Measurements from ENCODE around the gene RASA2. TPM values are rescaled to one million over a fixed set of nuclear protein-coding genes. Genes with fewer than 3 reads are reported as not detected.

The RASA2 gene
- total RNA-seq, 4 donors from 2014 or later = 1.9 to 10.6 (median 4.5) TPM

GRCh38 chr3:141544697-141545096 is 57.9 kb downstream of the RASA2 start:
- Histone ChIP-seq H3K9me3 (peaks cover 0 to 5% (median 0%) of the 10 kb centered on the region in 3 donors), H3K4me3 (no peak overlapping the region), H3K4me1 (no peaks in the 10 kb centered on the region), H3K27ac (peak overlapping the region in 1 of 4 donors; percentile 13), H3K27me3 (no peaks in the 10 kb centered on the region), H3K36me3 (no peaks in the 10 kb centered on the region)
- peak in 1 of 2 donors; percentile 41 for ATAC-seq
- in situ Hi-C loops (cut with MboI; ENCODE audit: low sequenced_read_pairs in 4 of 4) (no loop called here), intact Hi-C loops (cut with DNase I; ENCODE audit: low total_unique reads) (no loop called here)
- TF ChIP-seq CTCF (IDR thresholded peaks at IDR 0.05 in 4 of 5, conservative IDR thresholded peaks at IDR 0.05 in 1 of 5) = no peak
- no peak for TF ChIP-seq POLR2A (IDR thresholded peaks at IDR 0.05)
- DNase-seq = no peak

DNA sequence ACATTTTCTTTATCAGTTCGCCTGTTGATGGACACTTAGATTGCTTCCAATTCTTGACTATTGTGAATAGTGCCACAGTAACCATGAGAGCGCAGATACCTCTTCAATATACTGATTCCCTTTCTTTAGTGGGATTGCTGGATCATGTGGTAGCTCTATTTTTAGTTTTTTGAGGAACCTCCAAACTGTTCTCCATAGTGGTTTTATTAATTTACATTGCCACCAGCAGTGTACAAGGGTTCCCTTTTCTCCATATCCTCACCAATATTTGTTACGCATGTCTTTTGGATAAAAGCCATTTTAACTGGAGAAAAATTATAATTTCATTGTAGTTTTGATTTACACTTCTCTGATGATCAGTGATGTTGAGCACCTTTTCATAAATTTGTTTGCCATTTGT is 59.3 kb downstream of the RASA2 start:
- in situ Hi-C loops (cut with MboI; ENCODE audit: low sequenced_read_pairs in 4 of 4) = no loop called here
- no peaks in the 10 kb centered on the region for H3K27me3 ChIP-seq

GRCh38 chr3:141546586-141546985 is 59.8 kb downstream of the RASA2 start:
- DNase-seq (no peak), ATAC-seq (no peak)
- Histone ChIP-seq H3K36me3 (no peaks in the 10 kb centered on the region), H3K4me1 (no peaks in the 10 kb centered on the region), H3K9me3 (peaks cover 0 to 5% (median 0%) of the 10 kb centered on the region in 3 donors), H3K4me3 (no peak overlapping the region), H3K27ac (no peak overlapping the region), H3K27me3 (no peaks in the 10 kb centered on the region)
- intact Hi-C loops (cut with DNase I; ENCODE audit: low total_unique reads) = no loop called here
- TF ChIP-seq CTCF (IDR thresholded peaks at IDR 0.05 in 4 of 5, conservative IDR thresholded peaks at IDR 0.05 in 1 of 5) = no peak
- no peak for TF ChIP-seq POLR2A (IDR thresholded peaks at IDR 0.05)
- in situ Hi-C loops (cut with MboI; ENCODE audit: low sequenced_read_pairs in 4 of 4) = no loop called here

More for the DNA sequence above, 59.3 kb downstream of the RASA2 start:
- peaks cover 0 to 5% (median 0%) of the 10 kb centered on the region in 3 donors for H3K9me3 ChIP-seq
- H3K4me1 ChIP-seq = no peaks in the 10 kb centered on the region
- no peak for ATAC-seq
- no peak overlapping the region for H3K4me3 ChIP-seq
- no peak overlapping the region for H3K27ac ChIP-seq
- no peaks in the 10 kb centered on the region for H3K36me3 ChIP-seq
- DNase-seq = no peak
- TF ChIP-seq POLR2A (IDR thresholded peaks at IDR 0.05) (no peak), CTCF (IDR thresholded peaks at IDR 0.05 in 4 of 5, conservative IDR thresholded peaks at IDR 0.05 in 1 of 5) (no peak)
- intact Hi-C loops (cut with DNase I; ENCODE audit: low total_unique reads) = no loop called here

- no peak overlapping the region for H3K27ac ChIP-seq
- H3K27me3 ChIP-seq = no peaks in the 10 kb centered on the region
- no peaks in the 10 kb centered on the region for H3K36me3 ChIP-seq
- no peak for DNase-seq
- in situ Hi-C loops (cut with MboI; ENCODE audit: low sequenced_read_pairs in 4 of 4) = no loop called here
- intact Hi-C loops (cut with DNase I; ENCODE audit: low total_unique reads) = no loop called here
- peaks cover 0 to 5% (median 0%) of the 10 kb centered on the region in 3 donors for H3K9me3 ChIP-seq
- no peak overlapping the region for H3K4me3 ChIP-seq
- TF ChIP-seq CTCF (IDR thresholded peaks at IDR 0.05 in 4 of 5, conservative IDR thresholded peaks at IDR 0.05 in 1 of 5) = no peak
- TF ChIP-seq POLR2A (IDR thresholded peaks at IDR 0.05) = no peak
- H3K4me1 ChIP-seq = no peaks in the 10 kb centered on the region
- no peak for ATAC-seq
Measured at GRCh38 chr3:141547791-141548190, 61.0 kb downstream of the RASA2 start.
